Stimulated activated CD8-positive, alpha-beta memory T cell treated with anti-CD3 and anti-CD28 coated beads, Interleukin-15, amount 100 ng/mL, for 1 hour (primary cell): ENCODE measurements around the gene ANAPC2.

ENCODE experiments used
- DNase-seq: peaks from one replicate; pipeline ENCODE4 v3.0.0-alpha.2; 2020; ENCODE audit warnings: low read depth

Gene ANAPC2

GRCh38 chr9:137227054-137227852 lies 38.9 kb upstream of the ANAPC2 start, which contains the start of gene RNF224:
Gene RNF224 (plus strand): TSS chr9:137227502. CDS start chr9:137228336, 834 bp downstream.
- peak; percentile 70 for DNase-seq

GRCh38 chr9:137226338-137227053 lies 38.1 kb upstream of the ANAPC2 start:
- no peak for DNase-seq

GRCh38 chr9:137225699-137226331 lies 37.5 kb upstream of the ANAPC2 start:
- DNase-seq = no peak

GRCh38 chr9:137224830-137225694 lies 36.7 kb upstream of the ANAPC2 start, which contains the start of gene CYSRT1:
Gene CYSRT1 (plus strand): TSS chr9:137225174. CDS start chr9:137225622, 448 bp downstream.
- DNase-seq = no peak

- DNase-seq = peak; percentile 96
Observed at GRCh38 chr9:137223078-137223970, 35.0 kb upstream of the ANAPC2 start.

- DNase-seq = no peak
Observed at GRCh38 chr9:137222190-137223077, 34.1 kb upstream of the ANAPC2 start, which contains the start of gene RNF208. Gene RNF208 (minus strand): TSS chr9:137222240. CDS start chr9:137221212, 1,028 bp downstream.

GRCh38 chr9:137221506-137222111 lies 33.2 kb upstream of the ANAPC2 start:
- DNase-seq = no peak

- DNase-seq = no peak
Observed at GRCh38 chr9:137221095-137221505, 32.7 kb upstream of the ANAPC2 start.

GRCh38 chr9:137220317-137221094 lies 32.1 kb upstream of the ANAPC2 start:
- DNase-seq = no peak

GRCh38 chr9:137219757-137220316 lies 31.5 kb upstream of the ANAPC2 start:
- no peak for DNase-seq

GRCh38 chr9:137218754-137219271 lies 30.5 kb upstream of the ANAPC2 start:
- no peak for DNase-seq

GRCh38 chr9:137218212-137218753 lies 29.9 kb upstream of the ANAPC2 start:
- no peak for DNase-seq

GRCh38 chr9:137217276-137218211 lies 29.2 kb upstream of the ANAPC2 start:
- DNase-seq = no peak

GRCh38 chr9:137216188-137216965 lies 28.0 kb upstream of the ANAPC2 start:
- DNase-seq = no peak
